GOT3 (cell line): ENCODE data around the gene ERICH2.
"Not testable (repeated sequence)": the region's sequence is repeated elsewhere in the genome, so short reads cannot be mapped to it uniquely, and the experiment has no call there.

ENCODE experiments used
- DNase-seq: peaks from one replicate; lab custom pipeline; 2025; ENCODE audit warnings: mixed read lengths; lab: John Stamatoyannopoulos, UW

ERICH2 gene, protein sequence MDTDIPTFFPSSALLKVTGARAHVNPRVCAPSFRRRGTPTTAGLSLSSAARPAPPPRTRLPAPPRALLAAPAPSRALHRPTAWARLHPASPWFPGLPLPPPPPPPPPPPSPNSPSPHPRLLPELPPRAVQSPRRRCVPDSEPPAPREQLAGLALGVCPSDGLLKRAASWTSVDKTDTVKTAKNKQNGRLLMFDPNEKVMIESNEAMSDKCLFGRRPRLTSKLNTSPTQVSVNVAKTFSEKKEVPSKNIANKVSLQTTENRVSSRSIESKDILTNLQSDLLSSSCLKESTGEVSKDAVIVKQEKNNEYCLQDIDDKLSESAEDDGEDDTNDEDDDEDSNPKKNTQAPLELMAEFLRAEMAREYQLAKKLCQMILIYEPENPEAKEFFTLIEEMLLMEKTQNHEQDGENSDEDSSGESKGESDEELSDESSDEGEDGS

GRCh38 chr2:170770008-170770605 lies at the start of gene ERICH2:
Gene ERICH2, plus strand, starts transcription at chr2:170770378. Its CDS starts 304 bp downstream, at chr2:170770682.
- no peak for DNase-seq

- DNase-seq = no peak
These were observed 48.5 kb upstream of the ERICH2 start for GRCh38 chr2:170721678-170722077.

GRCh38 chr2:170722301-170722700 lies 47.9 kb upstream of the ERICH2 start:
- no peak for DNase-seq

- DNase-seq = no peak
These were observed 46.7 kb upstream of the ERICH2 start for GRCh38 chr2:170723446-170723958.

- DNase-seq = no peak
These were observed 36.2 kb upstream of the ERICH2 start for GRCh38 chr2:170733798-170734600.

DNA sequence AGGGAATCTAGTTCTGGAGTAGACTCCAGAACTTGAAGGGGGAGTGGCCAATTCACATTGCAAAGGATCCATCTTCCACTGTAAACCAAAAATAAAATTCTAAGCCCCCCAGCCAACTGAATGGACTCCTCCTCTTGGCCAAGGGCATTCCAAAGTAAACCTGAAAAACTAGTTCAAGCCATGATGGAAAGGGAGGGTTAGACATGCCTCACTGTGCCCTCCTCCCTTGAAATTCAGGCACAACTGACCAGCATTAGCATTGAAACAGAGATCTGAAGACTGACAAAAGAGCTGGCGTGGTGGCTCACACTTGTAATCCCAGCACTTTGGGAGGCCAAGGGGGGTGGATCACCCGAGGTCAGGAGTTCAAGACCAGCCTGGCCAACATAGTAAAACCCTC lies 35.6 kb upstream of the ERICH2 start:
- DNase-seq = not testable (repeated sequence)

- no peak for DNase-seq
These were observed 33.5 kb upstream of the ERICH2 start for GRCh38 chr2:170736628-170737027.

- DNase-seq = no peak
These were observed 32.8 kb upstream of the ERICH2 start for GRCh38 chr2:170737406-170737805.

DNA sequence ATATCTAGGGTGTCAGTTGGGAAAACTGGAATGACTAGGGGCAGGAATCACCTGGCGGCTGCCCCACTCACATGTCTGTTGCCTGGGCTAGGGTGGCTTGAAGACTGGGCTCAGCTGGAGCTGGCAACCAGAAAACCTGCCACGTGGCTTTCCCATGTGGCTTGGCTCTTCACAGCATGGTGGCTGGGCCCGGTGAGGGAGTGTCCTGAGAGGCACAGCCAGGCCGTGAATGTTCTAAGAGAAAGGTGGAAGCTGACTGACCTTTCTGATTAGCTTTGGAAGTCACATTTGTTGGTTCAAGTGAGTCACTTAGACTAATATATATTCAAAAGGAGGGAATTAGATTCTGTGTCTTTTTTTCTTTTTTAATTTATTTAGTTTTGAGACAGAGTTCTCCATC lies 32.4 kb upstream of the ERICH2 start:
- no peak for DNase-seq

DNA sequence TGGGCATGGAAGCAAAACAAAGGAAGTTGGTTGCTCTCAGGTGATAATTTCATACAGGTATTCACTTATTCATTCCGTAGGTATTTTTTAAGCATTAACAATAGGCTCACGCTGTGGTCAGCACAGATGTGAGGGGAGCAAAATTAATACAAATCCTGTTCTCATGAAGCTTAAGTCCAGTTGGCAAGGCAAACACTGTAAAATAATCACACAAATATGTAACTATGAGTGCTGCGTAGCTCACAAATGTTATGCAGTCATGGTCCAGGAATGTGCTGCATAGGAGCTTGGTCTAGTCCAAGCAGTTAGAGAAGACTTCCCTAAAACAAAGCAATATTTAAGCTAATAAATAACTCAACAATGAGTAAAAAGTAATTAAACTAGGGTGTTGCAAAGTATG lies 31.1 kb upstream of the ERICH2 start:
- no peak for DNase-seq

GRCh38 chr2:170739507-170740046 lies 30.6 kb upstream of the ERICH2 start:
- no peak for DNase-seq

DNA sequence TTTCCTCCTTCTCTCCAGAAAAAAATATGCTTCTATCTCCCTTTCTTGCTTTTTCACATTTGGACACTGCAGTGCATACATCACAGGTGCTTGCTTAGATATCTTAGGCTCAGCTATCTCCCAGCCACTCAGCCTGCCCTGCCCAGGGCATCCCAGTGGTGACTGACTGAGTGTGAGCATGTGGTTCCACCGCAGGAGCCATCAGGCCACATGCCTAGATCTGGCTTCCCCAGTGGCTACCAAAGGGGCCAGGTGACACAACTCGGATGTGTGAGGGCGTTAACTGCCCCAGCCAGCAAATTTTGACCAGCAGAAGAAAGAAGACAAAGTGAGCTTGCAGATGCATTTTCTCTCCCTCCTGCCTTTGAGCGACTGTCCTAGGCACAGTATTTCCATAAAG lies 29.5 kb upstream of the ERICH2 start:
- DNase-seq = no peak

GRCh38 chr2:170742000-170742399 lies 28.2 kb upstream of the ERICH2 start:
- no peak for DNase-seq

DNA sequence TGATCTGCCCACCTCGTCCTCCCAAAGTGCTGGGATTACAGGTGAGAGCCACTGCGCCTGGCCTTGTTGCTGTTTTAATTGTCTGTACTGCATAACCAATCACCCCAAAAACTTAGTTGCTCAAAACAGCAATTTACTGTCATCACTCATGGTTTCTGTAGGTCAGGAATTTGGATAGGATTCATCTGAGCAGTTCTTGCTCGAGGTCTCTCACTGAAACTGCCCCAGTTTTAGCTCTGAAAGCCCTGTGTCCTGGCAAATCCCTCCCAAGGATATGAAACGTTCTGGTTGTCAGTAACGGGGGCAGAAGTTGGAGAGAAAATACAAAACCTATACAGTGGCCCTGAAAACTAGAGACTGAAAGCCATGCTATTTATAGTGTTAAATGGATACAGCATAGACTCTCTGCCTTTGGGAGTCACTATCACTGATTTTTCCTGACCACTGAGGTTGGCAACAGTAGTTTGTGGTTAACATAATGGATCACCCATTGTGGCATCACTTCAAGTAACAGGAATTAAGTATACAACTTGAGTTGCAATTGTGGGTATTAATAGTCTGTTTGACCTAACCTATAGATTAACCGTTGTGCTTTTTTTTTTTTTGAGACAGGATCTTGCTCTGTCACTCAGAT lies 27.2 kb upstream of the ERICH2 start:
- DNase-seq = no peak

DNA sequence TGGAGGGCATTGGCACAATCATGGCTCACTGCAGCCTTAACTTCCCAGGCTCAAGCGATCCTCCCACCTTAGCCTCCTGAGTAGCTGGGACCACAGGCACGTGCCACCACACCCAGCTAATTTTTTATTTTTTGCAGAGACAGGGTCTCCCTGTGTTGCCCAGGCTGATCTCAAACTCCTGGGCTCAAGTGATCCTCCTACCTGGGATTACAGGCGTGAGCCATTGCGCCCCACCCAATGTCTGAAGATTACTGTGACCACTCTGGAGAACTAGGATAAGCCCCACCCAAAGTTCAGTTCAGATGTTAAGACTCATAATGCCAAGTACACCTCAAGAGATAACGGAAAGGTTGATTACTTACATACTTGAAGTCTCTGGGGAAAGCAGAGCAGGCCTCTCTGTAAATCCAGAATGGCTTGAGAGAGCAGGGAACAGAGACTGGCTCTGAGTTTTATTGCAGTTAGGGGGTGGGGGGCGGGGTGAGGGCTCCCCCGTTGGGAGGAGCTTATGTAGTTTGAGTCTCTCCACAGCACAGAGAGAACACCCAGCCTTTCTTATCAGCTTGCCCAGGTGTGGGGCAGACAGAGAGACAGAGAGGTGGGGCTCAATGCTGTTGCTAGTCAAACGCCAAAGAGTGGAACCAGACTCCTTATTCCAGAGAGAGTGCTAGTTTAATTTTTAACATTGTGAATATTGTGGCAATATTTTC lies 26.5 kb upstream of the ERICH2 start:
- no peak for DNase-seq

GRCh38 chr2:170744248-170745002 lies 25.8 kb upstream of the ERICH2 start:
- no peak for DNase-seq

GRCh38 chr2:170745305-170745704 lies 24.9 kb upstream of the ERICH2 start:
- DNase-seq = no peak

GRCh38 chr2:170747921-170748320 lies 22.3 kb upstream of the ERICH2 start:
- DNase-seq = no peak

GRCh38 chr2:170751555-170751954 lies 18.6 kb upstream of the ERICH2 start:
- not testable (repeated sequence) for DNase-seq

DNA sequence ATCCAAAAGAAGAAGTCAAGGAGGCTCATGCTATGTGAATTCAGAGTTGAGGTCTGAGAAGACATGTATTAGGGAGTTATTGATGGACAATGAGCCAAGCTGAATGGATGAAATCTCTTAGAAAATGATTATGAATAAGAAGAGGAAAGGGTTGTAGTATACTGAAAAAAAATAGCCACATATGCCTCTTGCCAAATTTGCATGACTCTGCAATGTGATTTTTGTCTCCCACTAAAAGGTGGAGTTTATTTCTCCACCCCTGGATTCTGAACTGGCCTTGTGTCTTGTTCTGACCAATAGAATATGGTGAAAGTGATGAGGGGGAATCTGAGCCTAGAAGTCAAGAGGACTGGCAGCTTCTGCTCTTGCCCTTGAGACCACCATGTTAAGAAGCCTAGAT lies 8.6 kb upstream of the ERICH2 start:
- DNase-seq = no peak
